Body of pancreas (tissue), 4 donors: ENCODE measurements around the gene NPPC. TPM values are rescaled to one million over a fixed set of nuclear protein-coding genes. Genes with fewer than 3 reads are reported as not detected.

Source experiments
- ATAC-seq: fragments of 150-250 bp; one replicate; pipeline ENCODE4 v1.9.1; 2016
- DNase-seq, 4 donors: peaks; one replicate each; pipeline ENCODE4 v3.0.0-alpha.2; 2019
- H3K27ac ChIP-seq, 4 donors: fragments of 200-600 bp; sonication (generic); 1 replicate in 3 of 4; 2 replicates in 1 of 4; pipeline versions ENCODE4 v1.5.1 to v1.6.1; 2016 to 2019; ENCODE audit warnings: mild to moderate bottlenecking in 1 of 4, mixed read lengths in 1 of 4, moderate library complexity in 1 of 4
- H3K27me3 ChIP-seq, 2 donors: fragments of 200-600 bp; sonication (generic); one replicate each; pipeline ENCODE4 v1.6.0; 2016; ENCODE audit warnings: mild to moderate bottlenecking in 1 of 2
- H3K36me3 ChIP-seq, 2 donors: fragments of 200-600 bp; sonication (generic); replicated peaks in 1 of 2; 2 replicates each; pipeline ENCODE4 v1.5.1; 2016; ENCODE audit warnings: low read depth in 2 of 2; ENCODE audit not compliant: insufficient read depth in 1 of 2
- H3K4me1 ChIP-seq: fragments of 200-600 bp; sonication (generic); one replicate; pipeline ENCODE4 v1.6.0; 2016
- H3K4me3 ChIP-seq, 2 donors: fragments of 200-600 bp; sonication (generic); 1 replicate in 1 of 2; 2 replicates in 1 of 2; pipeline ENCODE4 v1.5.1; 2016 to 2019
- H3K9me3 ChIP-seq, 3 donors: fragments of 200-600 bp; sonication (generic); 1 replicate in 2 of 3; 2 replicates in 1 of 3; pipeline ENCODE4 v1.5.1; 2016
- CTCF ChIP-seq, 7 experiments: fragments of 450-650 bp in 4 of 7; fragments of 200-600 bp in 3 of 7; sonication (generic) in 3 of 7; IDR thresholded peaks; one replicate each; pipeline ENCODE4 v1.5.1; 2016 to 2019; ENCODE audit warnings: antibody characterized with exemption in 7 of 7
- POLR2A ChIP-seq, 3 donors: fragments of 450-650 bp; IDR thresholded peaks; one replicate each; pipeline ENCODE4 v1.6.1; 2016; ENCODE audit warnings: antibody characterized with exemption in 3 of 3, mild to moderate bottlenecking in 2 of 3
- WGBS, 2 donors: methylation state at CpG; one replicate each; pipeline ENCODE4 v1.1.5; 2017; 5-methylcytosine and 5-hydroxymethylcytosine counted together
- intact Hi-C: fragments of 100-400 bp; cut with DNase I; formaldehyde crosslinking; loops from one replicate; pipeline ENCODE4 v1.15.1; 2023
- total RNA-seq, 2 donors: library from RNA; depleted of rRNA; stranded (reverse); fragments of >200 nt; gene quantifications; one replicate each; pipeline ENCODE4 v1.1.0, GENCODE V29; 2016

The NPPC gene
- total RNA-seq, 2 donors from 2014 or later: 1.3 TPM; not detected in 1

GRCh38 chr2:231923010-231923344 lies 3.2 kb downstream of the NPPC start:
- H3K27ac ChIP-seq: no peak overlapping the region
- peaks cover 26% of the 10 kb centered on the region for H3K4me1 ChIP-seq
- TF ChIP-seq POLR2A (IDR thresholded peaks at IDR 0.05): no peak
- no peak for TF ChIP-seq CTCF (IDR thresholded peaks at IDR 0.05)
- peaks cover 0 to 25% of the 10 kb centered on the region in 2 donors for H3K27me3 ChIP-seq
- DNase-seq (no peak), ATAC-seq (no peak)
- no peaks in the 10 kb centered on the region for H3K36me3 ChIP-seq
- H3K4me3 ChIP-seq: no peak overlapping the region
- intact Hi-C loops: loop anchor here (10.0 kb wide), 1 partner anchor 512 kb away; no protein-coding TSS in a partner anchor
- no peaks in the 10 kb centered on the region for H3K9me3 ChIP-seq
- WGBS, 2 donors: 49 to 50% methylated on average over 1 to 3 of the region's 3 CpGs

DNA sequence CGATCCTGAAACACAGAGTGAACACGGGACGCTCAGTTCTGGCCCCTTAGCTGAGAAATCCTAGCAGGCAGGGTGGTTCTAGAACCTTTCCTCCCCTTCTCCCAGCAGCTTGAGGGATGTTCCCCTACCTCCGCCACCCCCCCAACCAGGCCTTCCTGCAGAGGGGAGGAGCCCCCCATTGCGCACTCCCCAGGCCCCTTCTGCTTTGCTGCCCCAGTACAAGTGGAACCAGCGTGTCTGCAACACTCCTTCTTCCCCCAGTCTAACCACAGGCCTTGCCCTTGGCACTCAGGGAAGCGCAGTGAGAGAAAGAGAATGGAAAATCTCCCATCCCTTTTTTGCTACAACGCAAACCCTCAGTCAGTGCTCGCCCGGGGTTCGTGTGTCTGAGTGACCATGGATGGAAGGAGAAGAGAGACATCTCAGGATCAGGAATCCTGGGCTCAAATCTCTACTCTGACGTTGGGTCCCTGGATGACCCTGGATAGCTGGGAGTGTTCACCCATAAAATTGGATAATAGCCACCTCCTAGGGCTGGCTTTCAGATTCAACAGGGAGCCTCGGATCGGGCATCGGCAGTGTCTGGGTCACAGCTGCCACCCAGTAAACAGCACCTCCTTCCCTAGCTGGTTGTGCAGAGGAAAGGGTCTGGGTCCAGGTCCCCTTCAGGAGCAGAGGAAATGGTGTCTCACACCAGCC lies 3.7 kb downstream of the NPPC start:
- no peak for TF ChIP-seq POLR2A (IDR thresholded peaks at IDR 0.05)
- peaks cover 0 to 25% of the 10 kb centered on the region in 2 donors for H3K27me3 ChIP-seq
- no peak overlapping the region for H3K4me3 ChIP-seq
- DNase-seq: no peak
- no peaks in the 10 kb centered on the region for H3K9me3 ChIP-seq
- ATAC-seq: no peak
- no peak overlapping the region for H3K27ac ChIP-seq
- 72 to 73% methylated on average over 12 to 15 of the region's 15 CpGs for WGBS, 2 donors
- H3K36me3 ChIP-seq: no peaks in the 10 kb centered on the region
- intact Hi-C loops: loop anchor here (10.0 kb wide), 1 partner anchor 512 kb away; no protein-coding TSS in a partner anchor
- peaks cover 26% of the 10 kb centered on the region for H3K4me1 ChIP-seq

- no peak overlapping the region for H3K27ac ChIP-seq
- TF ChIP-seq CTCF (IDR thresholded peaks at IDR 0.05): no peak
- TF ChIP-seq POLR2A (IDR thresholded peaks at IDR 0.05): no peak
- no peak for DNase-seq
- H3K36me3 ChIP-seq: no peaks in the 10 kb centered on the region
- peaks cover 0 to 13% of the 10 kb centered on the region in 2 donors for H3K27me3 ChIP-seq
- H3K4me3 ChIP-seq: no peak overlapping the region
- no peak for ATAC-seq
- intact Hi-C loops: loop anchor here (10.0 kb wide), 1 partner anchor 514 kb away; no protein-coding TSS in a partner anchor
- peaks cover 11% of the 10 kb centered on the region for H3K4me1 ChIP-seq
- WGBS, 2 donors: 63 to 73% methylated on average over 5 of the region's 5 CpGs
- no peaks in the 10 kb centered on the region for H3K9me3 ChIP-seq
Measured at GRCh38 chr2:231920795-231921194, 5.4 kb downstream of the NPPC start.

DNA sequence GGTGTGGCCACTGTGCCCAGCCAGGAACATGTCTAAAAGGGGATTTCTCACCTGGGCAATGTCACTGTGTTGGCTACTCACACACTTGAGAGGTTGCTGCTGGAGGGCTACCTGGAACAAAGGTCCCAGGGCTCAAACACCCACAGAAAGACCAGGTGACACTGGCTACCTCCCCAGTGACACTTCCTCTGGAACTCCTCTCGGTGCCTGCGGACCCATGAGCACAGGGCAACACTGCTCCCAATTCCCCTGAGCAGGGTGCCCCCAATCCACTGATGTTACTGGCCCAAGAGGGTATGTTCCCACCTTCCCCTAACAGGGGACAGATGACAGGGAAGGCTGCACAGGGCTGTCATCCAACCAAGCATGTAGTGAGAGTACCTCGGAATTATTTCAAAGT lies 5.8 kb downstream of the NPPC start:
- H3K4me1 ChIP-seq: peaks cover 7% of the 10 kb centered on the region
- no peaks in the 10 kb centered on the region for H3K9me3 ChIP-seq
- intact Hi-C loops: loop anchor here (10.0 kb wide), 1 partner anchor 514 kb away; no protein-coding TSS in a partner anchor
- peaks cover 0 to 9% of the 10 kb centered on the region in 2 donors for H3K27me3 ChIP-seq
- no peak overlapping the region for H3K27ac ChIP-seq
- WGBS, 2 donors: 47 to 82% methylated on average over 1 to 3 of the region's 3 CpGs
- TF ChIP-seq CTCF (IDR thresholded peaks at IDR 0.05) (no peak), POLR2A (IDR thresholded peaks at IDR 0.05) (no peak)
- no peak overlapping the region for H3K4me3 ChIP-seq
- ATAC-seq: no peak
- DNase-seq: no peak
- no peaks in the 10 kb centered on the region for H3K36me3 ChIP-seq

DNA sequence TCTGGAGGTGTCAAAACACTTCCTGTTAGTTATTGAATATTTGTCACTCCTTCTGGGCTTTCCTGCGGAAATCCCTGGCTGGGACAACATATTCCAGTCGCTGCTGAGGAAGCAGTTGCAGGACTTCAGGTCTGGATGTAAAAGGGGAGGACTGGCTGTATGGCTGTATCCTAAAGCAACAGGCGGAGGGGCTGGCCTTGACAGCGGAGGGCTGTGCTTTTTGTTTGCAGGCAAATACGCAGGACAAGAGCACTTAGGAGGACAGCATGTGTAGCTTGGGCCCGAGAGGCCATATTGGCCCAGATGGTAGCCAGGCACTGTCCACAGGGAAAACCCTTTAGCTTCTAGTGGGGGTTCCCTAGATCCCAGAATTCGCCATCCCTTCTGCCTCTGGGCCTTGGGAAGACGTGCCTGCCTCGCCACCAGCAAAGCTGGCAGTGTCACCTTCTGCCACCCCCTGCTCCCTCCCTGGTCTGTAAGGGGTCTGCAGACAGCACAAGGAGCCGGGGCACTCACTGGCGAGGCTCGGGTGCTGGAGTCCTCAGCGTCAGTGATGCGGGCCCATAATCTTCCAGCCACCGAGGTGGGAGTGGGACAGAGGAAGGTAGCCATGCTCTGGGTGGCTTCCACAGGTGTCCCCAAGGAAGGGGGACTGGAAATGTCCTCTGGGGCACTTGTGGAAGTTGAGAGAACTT lies 6.7 kb downstream of the NPPC start:
- no peaks in the 10 kb centered on the region for H3K36me3 ChIP-seq
- H3K4me3 ChIP-seq: no peak overlapping the region
- H3K27ac ChIP-seq: no peak overlapping the region
- TF ChIP-seq CTCF (IDR thresholded peaks at IDR 0.05): no peak
- no peak for TF ChIP-seq POLR2A (IDR thresholded peaks at IDR 0.05)
- intact Hi-C loops: loop anchor here (10.0 kb wide), 1 partner anchor 515 kb away; no protein-coding TSS in a partner anchor
- peaks cover 0 to 4% of the 10 kb centered on the region in 2 donors for H3K27me3 ChIP-seq
- DNase-seq (no peak), ATAC-seq (no peak)
- H3K9me3 ChIP-seq: no peaks in the 10 kb centered on the region
- no peaks in the 10 kb centered on the region for H3K4me1 ChIP-seq
- 73 to 81% methylated on average over 12 to 15 of the region's 15 CpGs for WGBS, 2 donors
